Left lobe of liver (tissue), 1 donor: ENCODE data around the gene INPP5J. TPM values are rescaled to one million over a fixed set of nuclear protein-coding genes. Genes with fewer than 3 reads are reported as not detected.

Experiments used
- total RNA-seq: library from RNA; stranded (reverse); gene quantifications from one replicate; pipeline ENCODE4 v1.2.1, GENCODE V29; 2021
- donor health status: DM: no; HTN: yes; CAD: no.

INPP5J gene
- total RNA-seq, 1 donor from 2014 or later, result 0.25 TPM

Other genes starting within 250 kb of the INPP5J start
- 11.9 TPM for gene MORC2, start 154.2 kb upstream of the INPP5J start, total RNA-seq
- gene TUG1, start 153.7 kb upstream of the INPP5J start, total RNA-seq, result 18.2 TPM
- 20.9 TPM for gene SMTN, start 41.6 kb upstream of the INPP5J start, total RNA-seq
- gene SELENOM, start 15.4 kb upstream of the INPP5J start, total RNA-seq, result 7.0 TPM
- gene PLA2G3, start 17.5 kb downstream of the INPP5J start, total RNA-seq, result not detected
- 33.5 TPM for gene RNF185, start 37.2 kb downstream of the INPP5J start, total RNA-seq
- gene LIMK2, start 89.3 kb downstream of the INPP5J start, total RNA-seq, result 7.3 TPM
- 3.2 TPM for gene PIK3IP1, start 169.5 kb downstream of the INPP5J start, total RNA-seq
- gene PATZ1, start 223.4 kb downstream of the INPP5J start, total RNA-seq, result 21.2 TPM